Liver (tissue), 9 donors: Measurements from ENCODE around the gene MOB3B. TPM values are rescaled to one million over a fixed set of nuclear protein-coding genes. Genes with fewer than 3 reads are reported as not detected.

ENCODE experiments used
- DNase-seq: peaks from one replicate; pipeline ENCODE4 v3.0.0-alpha.2; 2017; ENCODE audit warnings: low spot score
- H3K27ac ChIP-seq, 2 donors: one replicate each; pipeline ENCODE4 v1.7.0; 2013; ENCODE audit warnings: inconsistent platforms in 2 of 2, low read length in 2 of 2, control low read depth in 1 of 2, low read depth in 1 of 2, mild to moderate bottlenecking in 1 of 2
- H3K27me3 ChIP-seq, 4 donors: one replicate each; pipeline versions ENCODE4 v1.6.1 to v1.7.0; 2013; ENCODE audit warnings: low read length in 3 of 4, inconsistent platforms in 1 of 4, mild to moderate bottlenecking in 1 of 4, moderate library complexity in 1 of 4; ENCODE audit not compliant: control insufficient read depth in 4 of 4, insufficient read depth in 4 of 4
- H3K36me3 ChIP-seq, 4 donors: one replicate each; pipeline versions ENCODE4 v1.6.1 to v1.7.0; 2013; ENCODE audit warnings: low read length in 3 of 4, mild to moderate bottlenecking in 3 of 4, low read depth in 1 of 4, moderate library complexity in 1 of 4; ENCODE audit not compliant: control insufficient read depth in 4 of 4, insufficient read depth in 3 of 4
- H3K4me1 ChIP-seq, 4 donors: one replicate each; pipeline versions ENCODE4 v1.6.1 to v1.7.0; 2013; ENCODE audit warnings: low read length in 3 of 4, mild to moderate bottlenecking in 3 of 4, moderate library complexity in 1 of 4; ENCODE audit not compliant: control insufficient read depth in 4 of 4, insufficient read depth in 4 of 4
- H3K4me3 ChIP-seq, 3 donors: one replicate each; pipeline versions ENCODE4 v1.6.1 to v1.7.0; 2013; ENCODE audit warnings: low read length in 3 of 3, control low read depth in 1 of 3, low read depth in 1 of 3, mild to moderate bottlenecking in 1 of 3
- H3K9ac ChIP-seq, 2 donors: one replicate each; pipeline ENCODE4 v1.7.0; 2013; ENCODE audit warnings: low read length in 2 of 2, mild to moderate bottlenecking in 2 of 2, moderate library complexity in 2 of 2, control low read depth in 1 of 2, low read depth in 1 of 2
- H3K9me3 ChIP-seq, 4 donors: one replicate each; pipeline versions ENCODE4 v1.6.1 to v1.7.0; 2013; ENCODE audit warnings: low read length in 3 of 4; ENCODE audit not compliant: control insufficient read depth in 4 of 4
- ATF3 ChIP-seq: IDR thresholded peaks from 2 replicates; pipeline ENCODE4 v1.6.1; 2016; ENCODE audit warnings: antibody characterized with exemption
- CTCF ChIP-seq: fragments of 150-350 bp; IDR thresholded peaks from 2 replicates; pipeline ENCODE4 v1.5.1; 2017; ENCODE audit warnings: improper control_type of control experiment, low read depth, low read length; ENCODE audit not compliant: missing input control
- EGR1 ChIP-seq, 2 donors: IDR thresholded peaks; 2 replicates each; pipeline ENCODE4 v1.6.1; 2016 to 2018; ENCODE audit warnings: antibody characterized with exemption in 2 of 2, low read depth in 2 of 2
- FOXA1 ChIP-seq: IDR thresholded peaks from 2 replicates; pipeline ENCODE4 v1.6.1; 2016; ENCODE audit warnings: antibody characterized with exemption
- FOXA2 ChIP-seq: IDR thresholded peaks from 2 replicates; pipeline ENCODE4 v1.6.1; 2016; ENCODE audit warnings: antibody characterized with exemption
- GABPA ChIP-seq, 2 donors: IDR thresholded peaks in 1 of 2; conservative IDR thresholded peaks in 1 of 2; 2 replicates each; pipeline ENCODE4 v1.6.1; 2016; ENCODE audit warnings: antibody characterized with exemption in 2 of 2, mild to moderate bottlenecking in 1 of 2, moderate library complexity in 1 of 2
- HNF4A ChIP-seq, 2 donors: conservative IDR thresholded peaks; 2 replicates each; pipeline ENCODE4 v1.6.1; 2016; ENCODE audit warnings: antibody characterized with exemption in 2 of 2, mild to moderate bottlenecking in 2 of 2
- HNF4G ChIP-seq: IDR thresholded peaks from 2 replicates; pipeline ENCODE4 v1.6.1; 2016; ENCODE audit warnings: antibody characterized with exemption
- JUND ChIP-seq, 2 donors: IDR thresholded peaks; 2 replicates each; pipeline ENCODE4 v1.6.1; 2016; ENCODE audit warnings: antibody characterized with exemption in 2 of 2
- MAX ChIP-seq: IDR thresholded peaks from 2 replicates; pipeline ENCODE4 v1.6.1; 2016; ENCODE audit warnings: antibody characterized with exemption
- NR2F2 ChIP-seq: IDR thresholded peaks from 2 replicates; pipeline ENCODE4 v1.6.1; 2016; ENCODE audit warnings: antibody characterized with exemption
- REST ChIP-seq: IDR thresholded peaks from 2 replicates; pipeline ENCODE4 v1.6.1; 2016; ENCODE audit warnings: antibody characterized with exemption, mild to moderate bottlenecking
- TAF1 ChIP-seq: conservative IDR thresholded peaks from 2 replicates; pipeline ENCODE4 v1.6.1; 2016; ENCODE audit warnings: antibody characterized with exemption, mild to moderate bottlenecking
- YY1 ChIP-seq: IDR thresholded peaks from 2 replicates; pipeline ENCODE4 v1.6.1; 2016; ENCODE audit warnings: antibody characterized with exemption, mild to moderate bottlenecking
- ZBTB33 ChIP-seq: IDR thresholded peaks from 2 replicates; pipeline ENCODE4 v1.6.1; 2016; ENCODE audit warnings: antibody characterized with exemption
- WGBS: extraction: QIAGEN DNeasy Blood & Tissue Kit; methylation state at CpG from one replicate; pipeline ENCODE4 v1.1.7; 2013; 5-methylcytosine and 5-hydroxymethylcytosine counted together
- polyA plus RNA-seq, 2 donors: library from polyadenylated mRNA; stranded (reverse) in 1 of 2; unstranded in 1 of 2; fragments of 200-250 nt in 1 of 2; fragments of >200 nt in 1 of 2; fragmentation: Nextera tagmentation in 1 of 2; extraction: Ambion mirVana in 1 of 2; gene quantifications; one replicate each; pipeline versions ENCODE4 v1.2.1 to v1.2.3, GENCODE V29; 2013 to 2015
- total RNA-seq, 2 donors: library from RNA; depleted of rRNA; stranded (reverse); fragments of >200 nt; gene quantifications; one replicate each; pipeline ENCODE4 v1.2.3, GENCODE V29; 2014
- donor health status: healthy.
- donor health status: healthy.
- donor health status: healthy.
- donor health status: healthy.
- donor health status: healthy.

MOB3B gene
- total and polyA plus RNA-seq, 4 donors: 0.36 to 1.1 (median 0.76) TPM

GRCh38 chr9:27412963-27413362 is 116.7 kb downstream of the MOB3B start:
- H3K27ac ChIP-seq: peak overlapping the region; percentile 45 to 64
- TF ChIP-seq NR2F2: peak; percentile 55
- no peak for TF ChIP-seq HNF4A (conservative IDR thresholded peaks at IDR 0.05)
- DNase-seq: no peak
- H3K9ac ChIP-seq: no peak overlapping the region
- peaks cover 2 to 17% (median 9%) of the 10 kb centered on the region in 4 donors for H3K4me1 ChIP-seq
- no peaks in the 10 kb centered on the region for H3K9me3 ChIP-seq
- peak overlapping the region in 1 of 3 donors; percentile 24 for H3K4me3 ChIP-seq
- no peaks in the 10 kb centered on the region for H3K27me3 ChIP-seq
- no peaks in the 10 kb centered on the region for H3K36me3 ChIP-seq
- WGBS: 21% methylated on average over 2 of the region's 2 CpGs

GRCh38 chr9:27412081-27412480 is 117.5 kb downstream of the MOB3B start:
- no peaks in the 10 kb centered on the region for H3K9me3 ChIP-seq
- no peaks in the 10 kb centered on the region for H3K27me3 ChIP-seq
- no peaks in the 10 kb centered on the region for H3K36me3 ChIP-seq
- no peak overlapping the region for H3K4me3 ChIP-seq
- TF ChIP-seq HNF4G: no peak
- TF ChIP-seq MAX: no peak
- TF ChIP-seq EGR1 (IDR thresholded peaks at IDR 0.05; ENCODE audit: low read depth in 2 of 2): no peak
- TF ChIP-seq ATF3: no peak
- no peak for TF ChIP-seq REST
- TF ChIP-seq JUND (IDR thresholded peaks at IDR 0.05): no peak
- no peak for TF ChIP-seq TAF1
- no peak for TF ChIP-seq HNF4A (conservative IDR thresholded peaks at IDR 0.05)
- no peak for TF ChIP-seq GABPA (IDR thresholded peaks at IDR 0.05 in 1 of 2, conservative IDR thresholded peaks at IDR 0.05 in 1 of 2)
- no peak for TF ChIP-seq YY1
- H3K9ac ChIP-seq: no peak overlapping the region
- no peak overlapping the region for H3K27ac ChIP-seq
- no peak for DNase-seq
- peaks cover 2 to 17% (median 9%) of the 10 kb centered on the region in 4 donors for H3K4me1 ChIP-seq
- 87% methylated on average over 3 of the region's 3 CpGs for WGBS

- DNase-seq: no peak
- no peaks in the 10 kb centered on the region for H3K9me3 ChIP-seq
- H3K9ac ChIP-seq: no peak overlapping the region
- WGBS: 74% methylated on average over 2 of the region's 2 CpGs
- no peak overlapping the region for H3K4me3 ChIP-seq
- peaks cover 0 to 6% (median 0%) of the 10 kb centered on the region in 4 donors for H3K4me1 ChIP-seq
- no peaks in the 10 kb centered on the region for H3K27me3 ChIP-seq
- no peaks in the 10 kb centered on the region for H3K36me3 ChIP-seq
- TF ChIP-seq HNF4G (no peak), FOXA2 (no peak), EGR1 (IDR thresholded peaks at IDR 0.05; ENCODE audit: low read depth in 2 of 2) (no peak), ZBTB33 (no peak), FOXA1 (no peak), CTCF (no peak), TAF1 (no peak), REST (no peak)
- no peak overlapping the region for H3K27ac ChIP-seq
These were observed 121.1 kb downstream of the MOB3B start for GRCh38 chr9:27408482-27408881.
